Activated CD8-positive, alpha-beta memory T cell treated with anti-CD3 and anti-CD28 coated beads, Interleukin-2, amount 50 U/mL, for 24 hours (primary cell): ENCODE measurements around the gene RSRP1.
"Not testable (repeated sequence)": the region's sequence is repeated elsewhere in the genome, so short reads cannot be mapped to it uniquely, and the experiment has no call there.

ENCODE experiments used
- DNase-seq: peaks from one replicate; pipeline ENCODE4 v3.0.0-alpha.2; 2020; ENCODE audit errors: extremely low read depth

Gene RSRP1

GRCh38 chr1:25247024-25247828, at the start of gene RSRP1:
Gene RSRP1, minus strand, starts transcription at chr1:25247454. Its CDS starts 491 bp downstream, at chr1:25246963.
- peak; percentile 99 for DNase-seq

GRCh38 chr1:25296501-25296900, 49.2 kb upstream of the RSRP1 start:
- DNase-seq, result not testable (repeated sequence)

GRCh38 chr1:25294889-25295826, 47.9 kb upstream of the RSRP1 start:
- DNase-seq, result not testable (repeated sequence)

- not testable (repeated sequence) for DNase-seq
Observed at GRCh38 chr1:25293426-25293825, 46.2 kb upstream of the RSRP1 start.

GRCh38 chr1:25290043-25290442, 42.8 kb upstream of the RSRP1 start:
- DNase-seq, result not testable (repeated sequence)

GRCh38 chr1:25288573-25289101, 41.4 kb upstream of the RSRP1 start:
- DNase-seq, result not testable (repeated sequence)

- DNase-seq, result not testable (repeated sequence)
Observed at GRCh38 chr1:25287164-25287563, 39.9 kb upstream of the RSRP1 start.

GRCh38 chr1:25285862-25286261, 38.6 kb upstream of the RSRP1 start:
- DNase-seq, result not testable (repeated sequence)

- not testable (repeated sequence) for DNase-seq
Observed at GRCh38 chr1:25279693-25280111, 32.4 kb upstream of the RSRP1 start.

GRCh38 chr1:25278790-25279189, 31.5 kb upstream of the RSRP1 start:
- DNase-seq, result not testable (repeated sequence)

GRCh38 chr1:25278358-25278757, 31.1 kb upstream of the RSRP1 start:
- not testable (repeated sequence) for DNase-seq

GRCh38 chr1:25277295-25277694, 30.0 kb upstream of the RSRP1 start:
- not testable (repeated sequence) for DNase-seq

- DNase-seq, result not testable (repeated sequence)
Observed at GRCh38 chr1:25275648-25276047, 28.4 kb upstream of the RSRP1 start.

GRCh38 chr1:25272238-25272637, 25.0 kb upstream of the RSRP1 start, which contains the start of gene RHD:
Gene RHD, plus strand, starts transcription at chr1:25272509. Its CDS starts 39 bp downstream, at chr1:25272548.
- DNase-seq, result not testable (repeated sequence)

GRCh38 chr1:25268143-25268760, 21.0 kb upstream of the RSRP1 start:
- DNase-seq, result not testable (repeated sequence)

- peak; percentile 80 for DNase-seq
Observed at GRCh38 chr1:25267288-25268142, 20.3 kb upstream of the RSRP1 start.

GRCh38 chr1:25266554-25267287, 19.5 kb upstream of the RSRP1 start:
- DNase-seq, result not testable (repeated sequence)

GRCh38 chr1:25260336-25260735, 13.1 kb upstream of the RSRP1 start:
- not testable (repeated sequence) for DNase-seq

- not testable (repeated sequence) for DNase-seq
Observed at GRCh38 chr1:25259813-25260212, 12.6 kb upstream of the RSRP1 start.

- no peak for DNase-seq
Observed at GRCh38 chr1:25257196-25257595, 9.9 kb upstream of the RSRP1 start.
